Activated naive CD8-positive, alpha-beta T cell treated with anti-CD3 and anti-CD28 coated beads, Interleukin-2, amount 50 U/mL, for 16 hours (primary cell): ENCODE results near the gene ADARB2.

ENCODE experiments used
- DNase-seq: peaks from one replicate; pipeline ENCODE4 v3.0.0-alpha.2; 2020; ENCODE audit warnings: low read depth, low spot score

ADARB2 gene

DNA sequence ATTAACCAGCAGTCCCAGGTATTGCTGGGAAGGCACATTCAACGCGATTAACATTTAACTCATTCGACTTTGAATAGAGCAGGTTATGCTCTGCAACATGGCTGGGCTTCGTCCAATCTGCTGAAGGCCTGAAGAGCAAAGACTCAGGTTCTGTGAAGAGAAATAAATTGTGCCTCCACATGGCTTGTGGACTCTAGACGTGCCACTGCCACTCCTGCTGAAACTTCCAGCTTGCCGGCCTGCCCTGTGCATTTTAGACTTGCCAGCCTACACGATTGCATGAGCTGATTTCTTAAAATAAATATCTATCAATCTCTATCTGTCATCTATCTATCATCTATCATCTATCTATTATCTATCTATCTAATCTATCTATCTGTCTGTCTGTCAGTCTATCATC lies 543.2 kb downstream of the ADARB2 start:
- no peak for DNase-seq

DNA sequence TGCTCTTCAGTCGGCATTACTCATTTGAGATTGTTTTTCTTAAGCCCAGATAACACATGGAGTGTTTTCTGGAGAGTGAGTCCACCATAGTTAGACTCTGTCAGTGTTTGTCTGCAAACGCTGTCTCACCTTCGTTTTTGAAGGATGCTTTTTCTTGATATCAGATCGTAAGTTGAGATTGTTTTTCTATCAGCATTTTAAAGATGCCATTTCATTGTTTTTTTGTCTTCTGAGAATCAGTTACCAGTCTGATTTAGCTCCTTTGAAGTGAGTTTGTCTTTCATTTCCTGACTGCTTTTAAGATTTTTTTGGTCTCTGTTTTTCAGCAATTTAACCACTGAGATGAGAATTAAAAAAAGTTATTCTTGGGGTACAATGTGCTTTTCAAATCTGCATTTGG lies 543.8 kb downstream of the ADARB2 start:
- no peak for DNase-seq

GRCh38 chr10:1191752-1192151 lies 545.6 kb downstream of the ADARB2 start:
- DNase-seq, result no peak

- DNase-seq, result no peak
Observed at GRCh38 chr10:1190791-1191490, 546.4 kb downstream of the ADARB2 start.

GRCh38 chr10:1190052-1190395 lies 547.3 kb downstream of the ADARB2 start:
- no peak for DNase-seq

GRCh38 chr10:1189166-1190051 lies 547.9 kb downstream of the ADARB2 start:
- no peak for DNase-seq

DNA sequence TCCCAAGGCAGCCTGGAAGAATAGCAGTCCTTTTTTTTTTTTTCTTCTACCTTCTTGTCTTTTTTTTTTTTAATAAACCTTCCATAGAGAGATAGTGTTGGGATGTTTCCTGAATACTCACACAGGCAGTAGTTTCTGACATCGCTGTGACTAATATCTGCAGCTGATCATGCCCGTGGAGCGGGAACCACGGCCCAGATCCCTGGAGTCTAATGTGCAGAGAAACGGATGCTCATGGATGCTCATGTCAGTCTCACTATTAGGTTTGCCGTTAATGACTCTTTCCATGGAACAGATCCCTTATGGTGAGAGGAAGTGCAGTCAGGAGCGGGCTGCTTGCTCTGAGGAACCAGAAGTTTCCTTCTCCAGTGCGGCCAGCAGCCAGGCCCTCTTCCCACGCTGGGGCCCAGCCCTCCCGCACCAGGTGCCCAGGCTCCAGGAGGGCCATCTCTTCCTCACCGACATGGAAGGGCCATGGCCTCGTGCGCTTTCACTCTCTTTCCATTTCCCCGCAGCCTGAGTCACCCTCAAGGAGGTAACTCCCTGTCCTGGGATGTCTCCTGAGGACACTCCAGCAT lies 548.7 kb downstream of the ADARB2 start:
- no peak for DNase-seq

- no peak for DNase-seq
Observed at GRCh38 chr10:1187855-1188557, 549.3 kb downstream of the ADARB2 start.

- DNase-seq, result no peak
Observed at GRCh38 chr10:1187151-1187854, 550.0 kb downstream of the ADARB2 start.

GRCh38 chr10:1186683-1186990 lies 550.7 kb downstream of the ADARB2 start:
- no peak for DNase-seq

DNA sequence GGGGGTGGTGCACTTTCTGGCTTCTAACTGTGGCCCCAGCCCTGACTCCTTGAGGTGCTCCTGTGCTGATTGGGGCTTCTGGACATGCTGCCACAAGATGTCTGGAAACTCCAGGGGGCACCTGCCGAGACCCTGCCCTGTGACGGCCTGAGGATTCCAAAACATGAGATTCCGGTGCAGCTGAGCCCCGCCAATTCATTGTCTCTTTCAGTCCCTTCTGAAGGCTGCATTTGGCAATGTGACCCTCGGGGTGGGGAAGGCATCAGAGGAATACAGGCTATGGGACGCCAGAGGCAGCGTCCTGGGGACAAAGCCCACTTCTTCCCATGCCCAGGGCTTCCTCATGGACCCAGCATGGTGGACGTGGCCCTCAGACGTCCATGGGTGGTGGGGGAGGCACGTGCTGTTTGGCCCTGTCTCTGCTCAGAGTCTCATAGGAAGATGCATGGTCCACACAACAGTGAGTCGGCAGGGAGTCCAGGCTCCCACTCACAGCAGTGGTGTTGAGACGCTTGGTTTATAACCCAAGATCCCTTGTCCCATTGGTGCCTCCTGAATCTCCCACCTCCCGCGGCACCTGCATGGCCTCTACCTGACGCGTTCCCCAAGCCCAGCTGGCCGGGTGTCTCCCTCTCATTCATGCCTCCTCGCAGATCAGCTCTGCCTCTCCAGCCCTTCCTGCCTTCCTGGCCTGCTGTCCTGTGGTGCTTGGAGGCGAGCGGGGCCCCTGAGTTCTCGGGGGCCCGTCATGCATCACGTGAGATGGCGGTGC lies 551.2 kb downstream of the ADARB2 start:
- no peak for DNase-seq

DNA sequence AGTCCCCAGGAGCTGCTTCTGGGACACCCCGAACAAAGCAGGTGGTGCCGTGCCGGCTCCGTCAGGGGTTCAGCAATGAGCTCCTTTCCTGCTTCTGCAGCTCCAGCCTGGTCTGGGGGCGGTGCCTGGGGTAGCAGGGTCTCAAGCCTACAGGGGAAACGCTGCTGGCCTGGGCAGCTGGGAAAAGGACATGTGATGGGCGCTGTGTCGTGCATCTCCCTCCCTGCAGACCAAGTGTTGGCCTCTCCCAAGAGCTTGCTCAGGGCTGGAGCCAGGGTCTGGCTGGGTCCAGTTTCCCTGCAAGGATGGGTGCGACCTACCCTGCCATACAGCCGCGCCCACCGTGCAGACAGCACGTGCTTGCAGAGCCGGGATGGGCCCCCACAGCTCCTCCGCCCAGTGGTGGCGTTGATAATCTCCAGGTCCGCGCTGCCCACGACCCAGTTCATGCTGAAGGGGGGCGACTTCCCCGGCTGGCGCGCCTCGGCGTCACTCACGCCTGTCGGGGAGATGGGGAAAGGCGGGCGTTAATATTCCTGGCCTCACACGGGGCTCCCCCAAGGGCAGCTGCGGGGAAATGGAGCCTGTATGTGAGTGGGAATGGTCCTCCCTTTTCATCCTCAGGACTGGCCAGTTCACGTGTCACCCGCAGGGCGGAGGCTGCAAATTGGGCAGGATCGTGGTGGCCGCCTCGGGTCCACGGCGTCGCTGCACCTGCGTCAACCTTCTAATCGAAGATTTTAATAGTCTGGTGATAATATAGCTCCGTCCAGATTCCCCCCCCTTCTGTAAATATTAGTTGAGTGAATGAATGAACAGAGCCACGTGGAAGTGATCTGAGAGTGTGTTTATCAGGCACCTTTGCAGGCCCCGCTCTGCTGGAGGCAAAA lies 552.5 kb downstream of the ADARB2 start:
- no peak for DNase-seq

- no peak for DNase-seq
Observed at GRCh38 chr10:1183701-1184100, 553.6 kb downstream of the ADARB2 start.

- no peak for DNase-seq
Observed at GRCh38 chr10:1183033-1183396, 554.3 kb downstream of the ADARB2 start.

DNA sequence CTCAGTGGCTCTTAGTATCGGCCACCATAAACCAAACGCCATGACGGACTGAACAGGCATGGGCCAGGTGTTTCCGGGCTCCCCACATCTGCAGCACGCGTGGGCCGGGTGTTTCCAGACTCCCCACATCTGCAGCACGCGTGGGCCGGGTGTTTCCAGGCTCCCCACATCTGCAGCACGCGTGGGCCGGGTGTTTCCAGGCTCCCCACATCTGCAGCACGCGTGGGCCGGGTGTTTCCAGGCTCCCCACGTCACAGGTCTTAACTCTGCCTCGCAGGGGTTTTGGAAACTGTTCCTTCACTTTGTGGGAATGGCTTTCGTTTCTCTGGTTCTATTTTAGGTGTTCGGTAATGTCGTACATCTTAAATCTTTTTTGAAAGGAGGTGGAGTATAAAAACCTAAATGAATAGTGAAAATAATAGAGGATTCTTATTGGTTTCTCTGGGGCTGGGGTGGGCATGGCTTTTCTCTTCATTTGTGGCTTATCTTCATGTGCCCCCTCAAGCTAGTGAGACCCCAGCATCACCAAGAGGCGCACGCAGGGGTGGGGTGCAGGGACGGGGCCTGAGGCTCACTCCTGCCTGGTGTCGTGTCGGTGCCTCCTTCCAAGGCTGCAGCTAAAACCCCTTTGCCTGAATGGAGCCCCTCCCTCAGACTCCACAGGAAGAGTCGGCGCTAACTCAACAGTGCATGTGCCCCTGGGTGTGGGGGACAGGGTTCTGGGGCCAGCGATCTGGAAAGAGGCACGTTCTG lies 554.9 kb downstream of the ADARB2 start:
- DNase-seq, result no peak

DNA sequence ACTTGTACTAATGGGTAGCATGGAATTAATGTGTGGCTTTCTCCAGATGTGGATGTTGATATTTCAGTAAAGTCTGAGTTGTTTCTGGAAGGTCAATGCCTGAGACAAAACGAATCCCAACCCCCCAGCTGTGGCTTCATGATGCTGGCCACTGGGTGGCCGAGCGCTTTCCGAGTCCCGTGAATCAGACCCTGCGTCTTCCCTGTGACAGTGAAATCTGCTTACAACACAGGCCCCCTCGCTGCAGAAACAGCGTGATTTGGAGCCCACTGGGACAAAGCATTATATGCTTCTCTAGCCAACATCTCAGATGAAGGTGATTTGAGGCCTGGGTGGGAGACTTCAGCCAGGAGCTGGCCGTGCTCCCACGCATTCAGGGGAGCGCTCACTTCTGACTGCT lies 556.5 kb downstream of the ADARB2 start:
- DNase-seq, result no peak

- no peak for DNase-seq
Observed at GRCh38 chr10:1180071-1180730, 557.1 kb downstream of the ADARB2 start.

- DNase-seq, result no peak
Observed at GRCh38 chr10:1179346-1180070, 557.8 kb downstream of the ADARB2 start.
